Measurements from ENCODE around the gene CREBBP.

DNA sequence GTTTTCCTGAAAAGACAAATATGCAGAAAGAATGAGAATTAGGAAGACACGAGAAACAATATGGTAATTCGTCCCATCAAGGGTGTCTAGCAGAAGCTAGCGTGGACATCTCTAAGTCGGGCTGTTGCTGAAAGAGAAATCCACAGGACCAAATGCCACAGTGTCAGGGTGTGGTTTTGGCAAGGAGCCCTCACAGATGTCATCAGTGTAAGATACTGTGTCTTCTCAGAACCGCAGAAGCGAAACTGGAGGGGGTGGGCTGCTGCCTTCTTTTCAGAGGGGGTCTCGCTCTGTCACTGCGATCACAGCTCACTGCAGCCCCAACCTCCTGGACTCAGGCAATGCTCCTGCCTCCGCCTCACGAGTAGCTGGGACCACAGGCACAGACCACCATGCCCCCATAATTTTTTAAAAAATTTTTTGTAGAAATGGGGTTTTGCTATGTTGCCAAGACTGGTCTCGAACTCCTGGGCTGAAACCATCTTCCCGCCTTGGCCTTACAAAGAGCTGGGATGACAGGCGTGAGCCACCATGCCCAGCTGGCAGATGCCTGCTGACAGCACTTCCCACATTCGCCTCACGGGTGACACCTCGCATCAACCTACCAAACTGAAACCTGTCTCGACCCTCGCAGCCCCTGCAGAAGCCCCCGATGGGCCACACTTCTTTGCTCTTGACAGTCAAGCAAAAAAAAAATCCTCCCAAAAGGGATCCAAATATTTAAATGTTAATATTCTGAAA, 189.4 kb downstream of the CREBBP start:
- no peak for TF ChIP-seq POLR2A (IDR thresholded peaks at IDR 0.05)
- TF ChIP-seq, protein P1, sequence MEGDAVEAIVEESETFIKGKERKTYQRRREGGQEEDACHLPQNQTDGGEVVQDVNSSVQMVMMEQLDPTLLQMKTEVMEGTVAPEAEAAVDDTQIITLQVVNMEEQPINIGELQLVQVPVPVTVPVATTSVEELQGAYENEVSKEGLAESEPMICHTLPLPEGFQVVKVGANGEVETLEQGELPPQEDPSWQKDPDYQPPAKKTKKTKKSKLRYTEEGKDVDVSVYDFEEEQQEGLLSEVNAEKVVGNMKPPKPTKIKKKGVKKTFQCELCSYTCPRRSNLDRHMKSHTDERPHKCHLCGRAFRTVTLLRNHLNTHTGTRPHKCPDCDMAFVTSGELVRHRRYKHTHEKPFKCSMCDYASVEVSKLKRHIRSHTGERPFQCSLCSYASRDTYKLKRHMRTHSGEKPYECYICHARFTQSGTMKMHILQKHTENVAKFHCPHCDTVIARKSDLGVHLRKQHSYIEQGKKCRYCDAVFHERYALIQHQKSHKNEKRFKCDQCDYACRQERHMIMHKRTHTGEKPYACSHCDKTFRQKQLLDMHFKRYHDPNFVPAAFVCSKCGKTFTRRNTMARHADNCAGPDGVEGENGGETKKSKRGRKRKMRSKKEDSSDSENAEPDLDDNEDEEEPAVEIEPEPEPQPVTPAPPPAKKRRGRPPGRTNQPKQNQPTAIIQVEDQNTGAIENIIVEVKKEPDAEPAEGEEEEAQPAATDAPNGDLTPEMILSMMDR (IDR thresholded peaks at IDR 0.05) = no peak
- no peak for TF ChIP-seq POLR2AphosphoS5 (IDR thresholded peaks at IDR 0.05)
- TF ChIP-seq EP300 (IDR thresholded peaks at IDR 0.05) = no peak

All from upper lobe of left lung (tissue), 4 donors.